DND-41 (cell line): Measurements from ENCODE around the gene SLC25A18.

Experiments
- EZH2 ChIP-seq: IDR thresholded peaks from 3 replicates; pipeline ENCODE4 v1.6.1; 2012; ENCODE audit warnings: borderline replicate concordance, low read depth, mild to moderate bottlenecking, moderate library complexity, low read length, inconsistent platforms; ENCODE audit not compliant: severe bottlenecking
- TF ChIP-seq, protein P1 (sequence below): IDR thresholded peaks from 2 replicates; pipeline ENCODE4 v1.5.1; 2012; ENCODE audit warnings: borderline replicate concordance, low read length, moderate library complexity, mild to moderate bottlenecking; ENCODE audit not compliant: poor library complexity, severe bottlenecking; ENCODE audit errors: extremely low read depth

GRCh38 chr22:17586831-17587440 is 23.6 kb downstream of the SLC25A18 start:
- TF ChIP-seq, protein P1, sequence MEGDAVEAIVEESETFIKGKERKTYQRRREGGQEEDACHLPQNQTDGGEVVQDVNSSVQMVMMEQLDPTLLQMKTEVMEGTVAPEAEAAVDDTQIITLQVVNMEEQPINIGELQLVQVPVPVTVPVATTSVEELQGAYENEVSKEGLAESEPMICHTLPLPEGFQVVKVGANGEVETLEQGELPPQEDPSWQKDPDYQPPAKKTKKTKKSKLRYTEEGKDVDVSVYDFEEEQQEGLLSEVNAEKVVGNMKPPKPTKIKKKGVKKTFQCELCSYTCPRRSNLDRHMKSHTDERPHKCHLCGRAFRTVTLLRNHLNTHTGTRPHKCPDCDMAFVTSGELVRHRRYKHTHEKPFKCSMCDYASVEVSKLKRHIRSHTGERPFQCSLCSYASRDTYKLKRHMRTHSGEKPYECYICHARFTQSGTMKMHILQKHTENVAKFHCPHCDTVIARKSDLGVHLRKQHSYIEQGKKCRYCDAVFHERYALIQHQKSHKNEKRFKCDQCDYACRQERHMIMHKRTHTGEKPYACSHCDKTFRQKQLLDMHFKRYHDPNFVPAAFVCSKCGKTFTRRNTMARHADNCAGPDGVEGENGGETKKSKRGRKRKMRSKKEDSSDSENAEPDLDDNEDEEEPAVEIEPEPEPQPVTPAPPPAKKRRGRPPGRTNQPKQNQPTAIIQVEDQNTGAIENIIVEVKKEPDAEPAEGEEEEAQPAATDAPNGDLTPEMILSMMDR: no peak
- TF ChIP-seq EZH2: no peak
